Retinal pigment epithelial cell (primary cell): ENCODE measurements around the gene APBA2.

ENCODE experiments used
- DNase-seq: peaks from one replicate; pipeline ENCODE4 v3.0.0-alpha.2; 2010; ENCODE audit warnings: low read depth
- H3K4me3 ChIP-seq: 2 replicates; pipeline ENCODE4 v1.5.1; 2011; ENCODE audit warnings: mild to moderate bottlenecking, low read length, control low read depth, moderate library complexity
- CTCF ChIP-seq: conservative IDR thresholded peaks from 2 replicates; pipeline ENCODE4 v1.5.1; 2011; ENCODE audit warnings: low read depth, low read length, control low read depth, inconsistent platforms

The APBA2 gene

GRCh38 chr15:29095746-29096145, 210.0 kb downstream of the APBA2 start:
- no peak for DNase-seq
- no peak for TF ChIP-seq CTCF
- no peak overlapping the region for H3K4me3 ChIP-seq

- no peak for DNase-seq
- no peak for TF ChIP-seq CTCF
- no peak overlapping the region for H3K4me3 ChIP-seq
Observed at GRCh38 chr15:29097168-29097567, 211.4 kb downstream of the APBA2 start.

- no peak for TF ChIP-seq CTCF
- DNase-seq = no peak
- no peak overlapping the region for H3K4me3 ChIP-seq
Observed at GRCh38 chr15:29097971-29098370, 212.2 kb downstream of the APBA2 start.

GRCh38 chr15:29098652-29099051, 212.9 kb downstream of the APBA2 start:
- no peak overlapping the region for H3K4me3 ChIP-seq
- no peak for TF ChIP-seq CTCF
- no peak for DNase-seq

- DNase-seq = no peak
- TF ChIP-seq CTCF = no peak
- no peak overlapping the region for H3K4me3 ChIP-seq
Observed at GRCh38 chr15:29099131-29099880, 213.5 kb downstream of the APBA2 start.

- DNase-seq = no peak
- H3K4me3 ChIP-seq = no peak overlapping the region
- no peak for TF ChIP-seq CTCF
Observed at GRCh38 chr15:29100486-29101000, 214.8 kb downstream of the APBA2 start.

- DNase-seq = no peak
- no peak for TF ChIP-seq CTCF
- H3K4me3 ChIP-seq = no peak overlapping the region
Observed at GRCh38 chr15:29101491-29101890, 215.7 kb downstream of the APBA2 start.
